Measurements from ENCODE around the gene DSEL. TPM values are rescaled to one million over a fixed set of nuclear protein-coding genes. Genes with fewer than 3 reads are reported as not detected.

DSEL gene
- total and polyA plus RNA-seq, 12 donors = 0.73 to 3.2 (median 2.1) TPM

DNA sequence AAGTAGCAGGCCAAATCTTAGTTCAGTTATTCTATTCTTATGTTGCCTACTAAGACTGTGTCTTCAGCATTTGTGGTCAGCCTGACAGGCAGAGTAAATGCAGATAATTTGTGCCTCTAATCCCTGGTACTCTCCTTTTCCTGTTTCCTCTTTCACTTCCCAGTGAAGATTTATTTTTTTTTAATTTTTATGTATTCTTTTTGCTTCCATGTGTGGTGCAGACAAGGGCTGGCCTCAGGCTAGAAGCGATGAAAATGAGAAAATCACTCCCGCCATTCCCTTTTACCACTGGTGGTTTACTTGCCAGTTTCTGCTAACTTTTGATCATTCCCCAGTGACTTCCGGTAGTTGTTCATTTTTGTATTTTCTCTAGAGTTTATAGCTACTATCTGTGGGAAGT lies 30.9 kb downstream of the DSEL start:
- 89 to 90% methylated on average over 3 of the region's 3 CpGs for WGBS, 2 donors
- no peak for ATAC-seq
- TF ChIP-seq, protein P1, sequence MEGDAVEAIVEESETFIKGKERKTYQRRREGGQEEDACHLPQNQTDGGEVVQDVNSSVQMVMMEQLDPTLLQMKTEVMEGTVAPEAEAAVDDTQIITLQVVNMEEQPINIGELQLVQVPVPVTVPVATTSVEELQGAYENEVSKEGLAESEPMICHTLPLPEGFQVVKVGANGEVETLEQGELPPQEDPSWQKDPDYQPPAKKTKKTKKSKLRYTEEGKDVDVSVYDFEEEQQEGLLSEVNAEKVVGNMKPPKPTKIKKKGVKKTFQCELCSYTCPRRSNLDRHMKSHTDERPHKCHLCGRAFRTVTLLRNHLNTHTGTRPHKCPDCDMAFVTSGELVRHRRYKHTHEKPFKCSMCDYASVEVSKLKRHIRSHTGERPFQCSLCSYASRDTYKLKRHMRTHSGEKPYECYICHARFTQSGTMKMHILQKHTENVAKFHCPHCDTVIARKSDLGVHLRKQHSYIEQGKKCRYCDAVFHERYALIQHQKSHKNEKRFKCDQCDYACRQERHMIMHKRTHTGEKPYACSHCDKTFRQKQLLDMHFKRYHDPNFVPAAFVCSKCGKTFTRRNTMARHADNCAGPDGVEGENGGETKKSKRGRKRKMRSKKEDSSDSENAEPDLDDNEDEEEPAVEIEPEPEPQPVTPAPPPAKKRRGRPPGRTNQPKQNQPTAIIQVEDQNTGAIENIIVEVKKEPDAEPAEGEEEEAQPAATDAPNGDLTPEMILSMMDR (IDR thresholded peaks at IDR 0.05) = no peak
- no peak for DNase-seq
- no peak overlapping the region for H3K4me3 ChIP-seq
- H3K4me1 ChIP-seq = no peaks in the 10 kb centered on the region
- H3K27ac ChIP-seq = no peak overlapping the region
- intact Hi-C loops (cut with DNase I) = loop anchor here in 1 of 10 donors (10.0 kb wide), 1 partner anchor 919 kb away; no protein-coding TSS in a partner anchor
- no peaks in the 10 kb centered on the region for H3K27me3 ChIP-seq
- no peaks in the 10 kb centered on the region for H3K36me3 ChIP-seq
- peaks cover 0 to 4% (median 0%) of the 10 kb centered on the region in 11 donors for H3K9me3 ChIP-seq

DNA sequence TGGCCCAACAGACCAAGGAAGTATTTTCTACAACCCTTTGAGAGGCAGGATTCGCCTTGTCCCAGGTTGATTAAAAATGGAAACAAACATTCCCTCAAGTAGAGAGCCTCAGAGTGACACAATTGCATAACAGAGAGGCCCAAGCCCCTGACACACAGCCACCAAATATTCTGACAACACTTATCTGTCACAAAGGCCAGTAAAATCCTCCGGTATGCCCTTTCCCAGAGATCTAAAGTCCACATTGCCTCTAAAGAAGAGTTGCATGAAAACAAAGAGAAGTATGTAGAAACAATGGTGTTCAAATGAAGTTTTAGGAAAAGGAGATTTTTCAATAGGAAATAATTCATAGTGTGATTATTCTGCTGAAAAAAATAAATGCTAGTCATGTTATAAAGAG lies 32.1 kb downstream of the DSEL start:
- Histone ChIP-seq H3K4me3 (no peak overlapping the region), H3K36me3 (no peaks in the 10 kb centered on the region), H3K4me1 (no peaks in the 10 kb centered on the region), H3K27ac (no peak overlapping the region), H3K9me3 (peaks cover 0 to 9% (median 0%) of the 10 kb centered on the region in 11 donors), H3K27me3 (no peaks in the 10 kb centered on the region)
- intact Hi-C loops (cut with DNase I) = loop anchor here in 1 of 10 donors (10.0 kb wide), 1 partner anchor 920 kb away; no protein-coding TSS in a partner anchor
- ATAC-seq (no peak), DNase-seq (no peak)
- WGBS, 2 donors = 84 to 85% methylated on average over 2 of the region's 2 CpGs
- TF ChIP-seq, protein P1 (IDR thresholded peaks at IDR 0.05) = no peak

DNA sequence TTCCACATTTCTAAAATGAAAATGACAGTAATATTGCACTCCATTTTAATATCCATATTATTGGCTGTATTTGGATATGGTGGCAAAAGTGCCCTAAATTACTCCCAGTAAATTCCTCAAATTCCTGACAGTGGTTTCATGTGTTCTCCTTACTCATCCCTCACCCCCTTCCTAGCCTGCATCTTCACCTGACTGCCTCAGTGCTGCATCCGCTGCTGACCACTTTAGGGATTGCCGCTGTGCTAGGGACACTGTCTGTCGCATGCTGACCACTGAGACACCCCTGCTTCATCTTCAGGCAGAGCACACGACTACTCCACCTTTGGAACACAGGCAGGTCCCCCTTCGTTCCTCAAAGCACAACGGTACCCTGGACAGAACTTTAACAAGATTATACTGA lies 32.6 kb downstream of the DSEL start:
- H3K9me3 ChIP-seq = peaks cover 0 to 9% (median 0%) of the 10 kb centered on the region in 11 donors
- TF ChIP-seq, protein P1 (IDR thresholded peaks at IDR 0.05) = no peak
- no peak overlapping the region for H3K27ac ChIP-seq
- 87 to 89% methylated on average over 6 of the region's 6 CpGs for WGBS, 2 donors
- DNase-seq = no peak
- no peak overlapping the region for H3K4me3 ChIP-seq
- no peaks in the 10 kb centered on the region for H3K4me1 ChIP-seq
- intact Hi-C loops (cut with DNase I) = loop anchor here in 1 of 10 donors (10.0 kb wide), 1 partner anchor 921 kb away; no protein-coding TSS in a partner anchor
- no peaks in the 10 kb centered on the region for H3K36me3 ChIP-seq
- H3K27me3 ChIP-seq = no peaks in the 10 kb centered on the region
- no peak for ATAC-seq

DNA sequence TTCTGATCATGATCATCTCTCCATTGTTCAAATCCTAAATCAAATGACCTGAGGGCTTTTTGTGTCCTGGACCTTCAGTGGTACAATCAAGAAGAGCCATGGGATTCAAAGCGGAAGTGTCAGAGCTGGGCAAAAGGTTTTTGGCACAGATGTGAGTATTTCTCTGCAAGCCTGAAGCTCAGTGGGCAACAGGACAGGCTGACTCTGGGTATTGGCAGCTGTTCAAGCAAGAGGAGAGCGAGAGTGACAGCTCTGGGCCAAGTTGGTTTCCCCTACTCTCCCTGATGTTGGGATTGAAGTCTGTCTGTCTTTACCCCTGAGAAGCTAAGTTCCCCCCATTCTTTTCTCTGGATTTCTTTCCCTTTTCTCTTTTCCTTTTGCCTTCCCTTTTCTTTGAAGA lies 33.3 kb downstream of the DSEL start:
- H3K9me3 ChIP-seq = peaks cover 0 to 9% (median 0%) of the 10 kb centered on the region in 11 donors
- no peaks in the 10 kb centered on the region for H3K27me3 ChIP-seq
- H3K4me1 ChIP-seq = no peaks in the 10 kb centered on the region
- DNase-seq = no peak
- H3K27ac ChIP-seq = no peak overlapping the region
- intact Hi-C loops (cut with DNase I) = loop anchor here in 1 of 10 donors (10.0 kb wide), 1 partner anchor 922 kb away; no protein-coding TSS in a partner anchor
- H3K4me3 ChIP-seq = no peak overlapping the region
- H3K36me3 ChIP-seq = no peaks in the 10 kb centered on the region
- TF ChIP-seq, protein P1 (IDR thresholded peaks at IDR 0.05) = no peak
- no peak for ATAC-seq
- WGBS, 2 donors = 40 to 50% methylated on average over 2 of the region's 2 CpGs

Data from heart right ventricle (tissue), 16 donors.